Measurements from ENCODE around the gene AQP3.

DNA sequence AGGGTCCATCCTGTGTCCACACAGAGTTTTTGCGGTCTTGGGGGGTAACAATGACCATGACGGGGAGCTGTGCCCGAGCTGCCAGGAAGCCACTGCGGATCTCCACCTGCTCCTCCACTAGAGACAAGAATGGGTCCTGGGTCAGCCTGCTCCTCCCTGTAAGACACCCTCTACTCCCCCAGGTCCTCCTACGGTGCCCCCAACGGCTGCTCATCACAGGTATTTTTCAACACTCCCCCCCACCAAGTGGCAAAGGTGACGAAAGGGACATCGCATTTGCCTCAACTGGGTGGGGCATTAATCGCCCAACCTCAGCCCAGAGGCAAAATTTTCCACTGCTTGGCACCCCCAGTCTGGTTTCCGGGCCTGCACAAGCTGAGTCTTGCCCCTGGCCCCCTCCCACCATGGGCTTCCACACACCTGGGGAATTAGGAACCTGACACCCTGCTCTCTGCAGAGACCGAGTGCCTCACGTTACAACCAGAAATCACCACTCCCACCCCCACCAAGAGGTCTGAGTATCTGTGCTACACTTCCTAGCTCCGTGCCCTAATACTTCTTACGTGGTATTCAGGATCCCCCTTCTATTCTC is 16.7 kb upstream of the AQP3 start:
- TF ChIP-seq, protein P1, sequence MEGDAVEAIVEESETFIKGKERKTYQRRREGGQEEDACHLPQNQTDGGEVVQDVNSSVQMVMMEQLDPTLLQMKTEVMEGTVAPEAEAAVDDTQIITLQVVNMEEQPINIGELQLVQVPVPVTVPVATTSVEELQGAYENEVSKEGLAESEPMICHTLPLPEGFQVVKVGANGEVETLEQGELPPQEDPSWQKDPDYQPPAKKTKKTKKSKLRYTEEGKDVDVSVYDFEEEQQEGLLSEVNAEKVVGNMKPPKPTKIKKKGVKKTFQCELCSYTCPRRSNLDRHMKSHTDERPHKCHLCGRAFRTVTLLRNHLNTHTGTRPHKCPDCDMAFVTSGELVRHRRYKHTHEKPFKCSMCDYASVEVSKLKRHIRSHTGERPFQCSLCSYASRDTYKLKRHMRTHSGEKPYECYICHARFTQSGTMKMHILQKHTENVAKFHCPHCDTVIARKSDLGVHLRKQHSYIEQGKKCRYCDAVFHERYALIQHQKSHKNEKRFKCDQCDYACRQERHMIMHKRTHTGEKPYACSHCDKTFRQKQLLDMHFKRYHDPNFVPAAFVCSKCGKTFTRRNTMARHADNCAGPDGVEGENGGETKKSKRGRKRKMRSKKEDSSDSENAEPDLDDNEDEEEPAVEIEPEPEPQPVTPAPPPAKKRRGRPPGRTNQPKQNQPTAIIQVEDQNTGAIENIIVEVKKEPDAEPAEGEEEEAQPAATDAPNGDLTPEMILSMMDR (IDR thresholded peaks at IDR 0.05), result no peak
- TF ChIP-seq POLR2AphosphoS5 (IDR thresholded peaks at IDR 0.05; ENCODE audit: low read depth, low read length) (no peak), TCF7L2 (IDR thresholded peaks at IDR 0.05; ENCODE audit: low read depth, low read length) (no peak)
